Fibroblast of lung (primary cell): ENCODE data around the gene VPS4B.

Experiments used
- CTCF ChIP-seq, 2 donors: IDR thresholded peaks in 1 of 2; conservative IDR thresholded peaks in 1 of 2; 1 replicate in 1 of 2; 2 replicates in 1 of 2; pipeline ENCODE4 v1.5.1; 2011 to 2012; ENCODE audit warnings: low read length in 2 of 2, control low read depth in 1 of 2, inconsistent platforms in 1 of 2, low read depth in 1 of 2, mild to moderate bottlenecking in 1 of 2
- EZH2 ChIP-seq: IDR thresholded peaks from 2 replicates; pipeline ENCODE4 v1.5.1; 2012; ENCODE audit warnings: low read length, control low read depth, mild to moderate bottlenecking; ENCODE audit errors: missing control alignments

GRCh38 chr18:63457977-63458376 is 35.7 kb upstream of the VPS4B start:
- TF ChIP-seq CTCF (conservative IDR thresholded peaks at IDR 0.05 in 1 of 2, IDR thresholded peaks at IDR 0.05 in 1 of 2; ENCODE audit: low read depth in 1 of 2, low read length in 2 of 2): no peak
- TF ChIP-seq EZH2: no peak
